ENCODE results near the gene DMBT1. TPM values are rescaled to one million over a fixed set of nuclear protein-coding genes. Genes with fewer than 3 reads are reported as not detected.

The DMBT1 gene
- total RNA-seq, 2 experiments from 2014 or later: not detected

- no peaks in the 10 kb centered on the region for H3K36me3 ChIP-seq (ENCODE audit: insufficient read depth, low read length)
- H3K27ac ChIP-seq (ENCODE audit: low read depth, low read length, poor library complexity, severe bottlenecking): no peak overlapping the region
- no peak for DNase-seq (ENCODE audit: low spot score)
- no peak overlapping the region for H3K4me3 ChIP-seq (ENCODE audit: low read depth, low read length, poor library complexity, severe bottlenecking)
- H2AFZ ChIP-seq (ENCODE audit: low read length): no peak overlapping the region
- H3K79me2 ChIP-seq (ENCODE audit: insufficient read depth, low read depth, low read length): no peaks in the 10 kb centered on the region
- POLR2A ChIA-PET: no interaction called here
- H3K4me1 ChIP-seq (ENCODE audit: insufficient read depth, low read length, poor library complexity, severe bottlenecking): no peaks in the 10 kb centered on the region
- no peaks in the 10 kb centered on the region for H3K9me3 ChIP-seq (ENCODE audit: low read length)
- TF ChIP-seq EZH2phosphoT487 (IDR thresholded peaks at IDR 0.05; ENCODE audit: borderline replicate concordance, low read depth, low read length): no peak
- H4K20me1 ChIP-seq (ENCODE audit: insufficient read depth, low read length): no peaks in the 10 kb centered on the region
- intact Hi-C loops (cut with micrococcal nuclease; ENCODE audit: unreplicated experiment): no loop called here
- no peaks in the 10 kb centered on the region for H3K9me2 ChIP-seq (ENCODE audit: insufficient read depth, low read length)
- BruUV-seq (replicated peaks): no TSS peak
- CTCF ChIA-PET (ENCODE audit: unreplicated experiment): no interaction called here
- no peak overlapping the region for H3K4me2 ChIP-seq (ENCODE audit: low read length)
Measured at GRCh38 chr10:122516734-122517133, 43.8 kb upstream of the DMBT1 start.

- POLR2A ChIA-PET: no interaction called here
- Histone ChIP-seq H3K4me1 (ENCODE audit: insufficient read depth, low read length, poor library complexity, severe bottlenecking) (no peaks in the 10 kb centered on the region), H3K9me2 (ENCODE audit: insufficient read depth, low read length) (no peaks in the 10 kb centered on the region), H3K36me3 (ENCODE audit: insufficient read depth, low read length) (no peaks in the 10 kb centered on the region), H3K4me2 (ENCODE audit: low read length) (no peak overlapping the region), H3K9me3 (ENCODE audit: low read length) (no peaks in the 10 kb centered on the region), H3K79me2 (ENCODE audit: insufficient read depth, low read depth, low read length) (no peaks in the 10 kb centered on the region), H3K4me3 (ENCODE audit: low read depth, low read length, poor library complexity, severe bottlenecking) (no peak overlapping the region), H2AFZ (ENCODE audit: low read length) (no peak overlapping the region), H3K27ac (ENCODE audit: low read depth, low read length, poor library complexity, severe bottlenecking) (no peak overlapping the region), H4K20me1 (ENCODE audit: insufficient read depth, low read length) (no peaks in the 10 kb centered on the region)
- BruUV-seq (replicated peaks): no TSS peak
- CTCF ChIA-PET (ENCODE audit: unreplicated experiment): no interaction called here
- no peak for DNase-seq (ENCODE audit: low spot score)
- TF ChIP-seq EZH2phosphoT487 (IDR thresholded peaks at IDR 0.05; ENCODE audit: borderline replicate concordance, low read depth, low read length) (no peak), CTCF (conservative IDR thresholded peaks at IDR 0.05; ENCODE audit: low read length) (no peak)
- intact Hi-C loops (cut with micrococcal nuclease; ENCODE audit: unreplicated experiment): no loop called here
Measured at GRCh38 chr10:122519144-122519543, 41.4 kb upstream of the DMBT1 start.

GRCh38 chr10:122519873-122520272 lies 40.7 kb upstream of the DMBT1 start:
- Histone ChIP-seq H3K9me2 (ENCODE audit: insufficient read depth, low read length) (no peaks in the 10 kb centered on the region), H3K27ac (ENCODE audit: low read depth, low read length, poor library complexity, severe bottlenecking) (no peak overlapping the region), H3K36me3 (ENCODE audit: insufficient read depth, low read length) (no peaks in the 10 kb centered on the region), H4K20me1 (ENCODE audit: insufficient read depth, low read length) (no peaks in the 10 kb centered on the region), H3K79me2 (ENCODE audit: insufficient read depth, low read depth, low read length) (no peaks in the 10 kb centered on the region), H3K9me3 (ENCODE audit: low read length) (no peaks in the 10 kb centered on the region), H3K4me1 (ENCODE audit: insufficient read depth, low read length, poor library complexity, severe bottlenecking) (no peaks in the 10 kb centered on the region), H3K4me2 (ENCODE audit: low read length) (no peak overlapping the region), H3K4me3 (ENCODE audit: low read depth, low read length, poor library complexity, severe bottlenecking) (no peak overlapping the region), H2AFZ (ENCODE audit: low read length) (no peak overlapping the region)
- intact Hi-C loops (cut with micrococcal nuclease; ENCODE audit: unreplicated experiment): no loop called here
- BruUV-seq (replicated peaks): no TSS peak
- ChIA-PET CTCF (ENCODE audit: unreplicated experiment) (no interaction called here), POLR2A (no interaction called here)
- DNase-seq (ENCODE audit: low spot score): no peak
- TF ChIP-seq CTCF (conservative IDR thresholded peaks at IDR 0.05; ENCODE audit: low read length) (no peak), EZH2phosphoT487 (IDR thresholded peaks at IDR 0.05; ENCODE audit: borderline replicate concordance, low read depth, low read length) (no peak)

Data from OCI-LY7 (cell line).